ENCODE data around the gene NID1. TPM values are rescaled to one million over a fixed set of nuclear protein-coding genes. Genes with fewer than 3 reads are reported as not detected.

The NID1 gene
- total RNA-seq, 1 experiment from 2014 or later = 0.32 TPM

- CTCF ChIA-PET = interaction anchor here (1.0 to 1.7 kb wide), 3 partner anchors 12 to 162 kb away, joined by 3 to 8 read pairs (median 4); no protein-coding TSS in a partner anchor
- BruUV-seq (replicated peaks) = no TSS peak
Measured at GRCh38 chr1:235945775-235946570, 118.9 kb downstream of the NID1 start.

More at GRCh38 chr1:235945775-235946570, 118.9 kb downstream of the NID1 start:
- RAD21 ChIA-PET (ENCODE audit: low non-redundant PET in 1 of 2, low total read pairs in 2 of 2, uncharacterized antibody in 2 of 2, unreplicated experiment in 2 of 2) = no interaction called here
- Histone ChIP-seq H2AFZ (ENCODE audit: low read depth, low read length, poor library complexity, severe bottlenecking) (no peak overlapping the region), H3K9me2 (ENCODE audit: insufficient read depth) (no peaks in the 10 kb centered on the region), H3K4me3 (replicated peaks in 1 of 2; ENCODE audit: low read depth in 1 of 2, low read length in 2 of 2) (no peak overlapping the region), H3K27me3 (ENCODE audit: insufficient read depth, low read length) (no peaks in the 10 kb centered on the region), H3K9ac (ENCODE audit: low read length) (no peak overlapping the region), H3K27ac (ENCODE audit: low read depth, low read length) (no peak overlapping the region), H3K4me2 (ENCODE audit: low read length) (no peak overlapping the region), H3K4me1 (ENCODE audit: control insufficient read depth in 1 of 2, insufficient read depth in 2 of 2, low read length in 2 of 2) (peaks cover 0 to 7% of the 10 kb centered on the region in 2 experiments; a peak in 1 of 4 replicates), H3K9me3 (ENCODE audit: control insufficient read depth in 1 of 2, insufficient read depth in 1 of 2, low read depth in 1 of 2, low read length in 2 of 2) (no peaks in the 10 kb centered on the region), H3K36me3 (ENCODE audit: control insufficient read depth in 1 of 2, insufficient read depth in 2 of 2, low read length in 2 of 2) (no peaks in the 10 kb centered on the region), H4K20me1 (ENCODE audit: insufficient read depth) (no peaks in the 10 kb centered on the region), H3K79me2 (ENCODE audit: insufficient read depth, low read length) (no peaks in the 10 kb centered on the region)
- intact Hi-C loops (cut with micrococcal nuclease) = loop anchor here (5.0 kb wide), 1 partner anchor 79 kb away; the partner anchor contains the start of gene LYST
- POLR2A ChIA-PET = no interaction called here
- DNase-seq (ENCODE audit: low read depth, low spot score) (no peak), ATAC-seq (peak; percentile 54)
- TF ChIP-seq ELF1 (IDR thresholded peaks at IDR 0.05; ENCODE audit: borderline replicate concordance, low read depth) = no peak
- TF ChIP-seq ZFX (IDR thresholded peaks at IDR 0.05) = no peak
- no peak for TF ChIP-seq SP1 (IDR thresholded peaks at IDR 0.05; ENCODE audit: low read depth)
- no peak for TF ChIP-seq RAD21 (IDR thresholded peaks at IDR 0.05; ENCODE audit: low read depth)
- TF ChIP-seq CTCF (IDR thresholded peaks at IDR 0.05 in 2 of 3, conservative IDR thresholded peaks at IDR 0.05 in 1 of 3; ENCODE audit: borderline replicate concordance in 1 of 3, insufficient read depth in 1 of 3, low read depth in 2 of 3, low read length in 2 of 3) = no peak
- no peak for TF ChIP-seq MAX (IDR thresholded peaks at IDR 0.05)
- TF ChIP-seq ATF3 (IDR thresholded peaks at IDR 0.05) = no peak
- TF ChIP-seq EZH2phosphoT487 (IDR thresholded peaks at IDR 0.05; ENCODE audit: borderline replicate concordance) = no peak
- TF ChIP-seq EZH2 (IDR thresholded peaks at IDR 0.05) = no peak

Data from HCT116 (cell line).